SJSA1 (cell line): ENCODE data around the gene DUSP8. TPM values are rescaled to one million over a fixed set of nuclear protein-coding genes. Genes with fewer than 3 reads are reported as not detected.

Experiments
- DNase-seq, 2 experiments: peaks; one replicate each; pipeline ENCODE4 v3.0.0-alpha.2; 2015 to 2020; ENCODE audit warnings: low spot score in 2 of 2, low read depth in 1 of 2
- H3K27ac ChIP-seq: fragments of 250-450 bp; sonication (Bioruptor Pico); 2 replicates; pipeline ENCODE4 v1.5.1; 2020; ENCODE audit warnings: mild to moderate bottlenecking, moderate library complexity
- H3K27me3 ChIP-seq: fragments of 250-450 bp; sonication (Bioruptor Pico); replicated peaks from 2 replicates; pipeline ENCODE4 v1.5.1; 2020; ENCODE audit warnings: mild to moderate bottlenecking, moderate library complexity
- H3K36me3 ChIP-seq: fragments of 250-450 bp; sonication (Bioruptor Pico); 2 replicates; pipeline ENCODE4 v1.5.1; 2020; ENCODE audit warnings: mild to moderate bottlenecking
- H3K4me1 ChIP-seq: fragments of 250-450 bp; sonication (Bioruptor Pico); replicated peaks from 2 replicates; pipeline ENCODE4 v1.6.1; 2021; ENCODE audit warnings: mild to moderate bottlenecking
- H3K4me3 ChIP-seq: fragments of 250-450 bp; sonication (Bioruptor Pico); 2 replicates; pipeline ENCODE4 v1.5.1; 2020; ENCODE audit warnings: mild to moderate bottlenecking
- H3K9me3 ChIP-seq: fragments of 250-450 bp; sonication (Bioruptor Pico); replicated peaks from 2 replicates; pipeline ENCODE4 v1.5.1; 2020; ENCODE audit warnings: mild to moderate bottlenecking
- total RNA-seq: library from RNA; depleted of rRNA; stranded (reverse); fragments of >200 nt; shearing (Covaris generic); gene quantifications from 2 replicates; pipeline ENCODE4 v1.2.3, GENCODE V29; 2014

DUSP8 gene
- total RNA-seq, 1 experiment from 2014 or later, result 0.82 TPM

- Histone ChIP-seq H3K4me1 (0 out of 2 replicates have a peak, but pooled peaks cover 4% of the 10 kb centered on the region), H3K27ac (no peak overlapping the region), H3K36me3 (no peaks in the 10 kb centered on the region), H3K4me3 (no peak overlapping the region), H3K9me3 (no peaks in the 10 kb centered on the region), H3K27me3 (no peaks in the 10 kb centered on the region)
- DNase-seq, result no peak
These were observed 5.6 kb downstream of the DUSP8 start for GRCh38 chr11:1566381-1567051.

GRCh38 chr11:1565904-1566247 lies 6.2 kb downstream of the DUSP8 start:
- no peak for DNase-seq
- H3K36me3 ChIP-seq, result no peaks in the 10 kb centered on the region
- no peaks in the 10 kb centered on the region for H3K4me1 ChIP-seq
- no peak overlapping the region for H3K27ac ChIP-seq
- no peaks in the 10 kb centered on the region for H3K27me3 ChIP-seq
- no peak overlapping the region for H3K4me3 ChIP-seq
- no peaks in the 10 kb centered on the region for H3K9me3 ChIP-seq

- no peaks in the 10 kb centered on the region for H3K4me1 ChIP-seq
- H3K27me3 ChIP-seq, result no peaks in the 10 kb centered on the region
- H3K9me3 ChIP-seq, result no peaks in the 10 kb centered on the region
- no peak overlapping the region for H3K27ac ChIP-seq
- H3K36me3 ChIP-seq, result no peaks in the 10 kb centered on the region
- DNase-seq, result no peak
- no peak overlapping the region for H3K4me3 ChIP-seq
These were observed 6.7 kb downstream of the DUSP8 start for GRCh38 chr11:1565173-1565903.

- H3K36me3 ChIP-seq, result no peaks in the 10 kb centered on the region
- H3K4me3 ChIP-seq, result no peak overlapping the region
- H3K27ac ChIP-seq, result no peak overlapping the region
- no peaks in the 10 kb centered on the region for H3K9me3 ChIP-seq
- no peaks in the 10 kb centered on the region for H3K27me3 ChIP-seq
- peak in 1 of 2 experiments; percentile 53 for DNase-seq
- H3K4me1 ChIP-seq, result no peaks in the 10 kb centered on the region; the same call in 1 of the 2 replicates
These were observed 7.4 kb downstream of the DUSP8 start for GRCh38 chr11:1564535-1565172.

GRCh38 chr11:1563697-1564534 lies 8.2 kb downstream of the DUSP8 start:
- Histone ChIP-seq H3K4me3 (no peak overlapping the region), H3K27ac (no peak overlapping the region), H3K9me3 (no peaks in the 10 kb centered on the region), H3K36me3 (no peaks in the 10 kb centered on the region), H3K4me1 (peaks cover 7% of the 10 kb centered on the region), H3K27me3 (no peaks in the 10 kb centered on the region)
- no peak for DNase-seq

GRCh38 chr11:1563149-1563638 lies 8.9 kb downstream of the DUSP8 start:
- Histone ChIP-seq H3K4me3 (no peak overlapping the region), H3K36me3 (no peaks in the 10 kb centered on the region), H3K4me1 (peaks cover 14% of the 10 kb centered on the region), H3K9me3 (no peaks in the 10 kb centered on the region), H3K27me3 (no peaks in the 10 kb centered on the region), H3K27ac (no peak overlapping the region)
- no peak for DNase-seq

GRCh38 chr11:1562469-1563148 lies 9.5 kb downstream of the DUSP8 start:
- Histone ChIP-seq H3K27ac (no peak overlapping the region), H3K4me1 (peaks cover 18% of the 10 kb centered on the region), H3K36me3 (no peaks in the 10 kb centered on the region), H3K9me3 (no peaks in the 10 kb centered on the region), H3K4me3 (no peak overlapping the region), H3K27me3 (no peaks in the 10 kb centered on the region)
- DNase-seq, result no peak

GRCh38 chr11:1561955-1562354 lies 10.1 kb downstream of the DUSP8 start:
- no peaks in the 10 kb centered on the region for H3K27me3 ChIP-seq
- no peaks in the 10 kb centered on the region for H3K36me3 ChIP-seq
- no peak for DNase-seq
- H3K4me1 ChIP-seq, result peaks cover 19% of the 10 kb centered on the region
- no peaks in the 10 kb centered on the region for H3K9me3 ChIP-seq
- no peak overlapping the region for H3K4me3 ChIP-seq
- H3K27ac ChIP-seq, result no peak overlapping the region

- no peak overlapping the region for H3K4me3 ChIP-seq
- no peak for DNase-seq
- no peak overlapping the region for H3K27ac ChIP-seq
- H3K36me3 ChIP-seq, result no peaks in the 10 kb centered on the region
- H3K27me3 ChIP-seq, result no peaks in the 10 kb centered on the region
- no peaks in the 10 kb centered on the region for H3K9me3 ChIP-seq
- H3K4me1 ChIP-seq, result peaks cover 19% of the 10 kb centered on the region
These were observed 10.8 kb downstream of the DUSP8 start for GRCh38 chr11:1561266-1561665.

- no peak overlapping the region for H3K4me3 ChIP-seq
- no peaks in the 10 kb centered on the region for H3K36me3 ChIP-seq
- H3K4me1 ChIP-seq, result peaks cover 19% of the 10 kb centered on the region
- no peaks in the 10 kb centered on the region for H3K27me3 ChIP-seq
- H3K27ac ChIP-seq, result no peak overlapping the region
- no peaks in the 10 kb centered on the region for H3K9me3 ChIP-seq
- no peak for DNase-seq
These were observed 11.3 kb downstream of the DUSP8 start for GRCh38 chr11:1560649-1561251.

GRCh38 chr11:1560002-1560648 lies 11.9 kb downstream of the DUSP8 start:
- H3K27me3 ChIP-seq, result no peaks in the 10 kb centered on the region
- peaks cover 19% of the 10 kb centered on the region for H3K4me1 ChIP-seq
- no peaks in the 10 kb centered on the region for H3K36me3 ChIP-seq
- no peak overlapping the region for H3K4me3 ChIP-seq
- H3K27ac ChIP-seq, result no peak overlapping the region
- no peak for DNase-seq
- H3K9me3 ChIP-seq, result no peaks in the 10 kb centered on the region

GRCh38 chr11:1559111-1559951 lies 12.7 kb downstream of the DUSP8 start:
- Histone ChIP-seq H3K4me1 (peaks cover 19% of the 10 kb centered on the region), H3K9me3 (no peaks in the 10 kb centered on the region), H3K4me3 (no peak overlapping the region), H3K27ac (no peak overlapping the region), H3K36me3 (no peaks in the 10 kb centered on the region), H3K27me3 (no peaks in the 10 kb centered on the region)
- no peak for DNase-seq
